ENCODE results near the gene STK32B.

The STK32B gene

DNA sequence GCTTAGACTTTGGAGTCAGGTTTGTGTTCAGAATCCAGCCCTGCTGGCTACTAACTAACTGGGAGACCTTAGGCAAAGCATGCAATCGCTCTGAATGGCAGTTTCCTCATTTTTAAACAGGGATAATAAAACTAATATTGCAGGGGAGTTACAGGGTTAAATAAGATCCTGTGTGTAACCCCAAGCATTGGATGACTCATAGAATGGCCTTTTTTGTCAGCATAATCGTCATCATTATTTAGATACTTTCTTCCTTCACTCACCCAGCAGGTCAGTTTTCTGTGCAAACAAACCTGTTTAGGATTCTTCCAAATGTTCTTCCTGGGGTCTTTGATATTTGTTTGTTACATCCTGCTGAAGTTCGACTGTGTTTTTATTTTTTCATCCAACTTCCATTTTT lies 448.9 kb downstream of the STK32B start:
- H3K4me3 ChIP-seq (ENCODE audit: low read depth, low read length) = no peak overlapping the region
- POLR2A ChIA-PET = no interaction called here
- CTCF ChIA-PET = no interaction called here
- no peak overlapping the region for H3K27ac ChIP-seq (ENCODE audit: extremely low read depth, low read depth, low read length)
- no peak for TF ChIP-seq ZNF792 (tag by site-specific recombination; IDR thresholded peaks at IDR 0.05)
- TF ChIP-seq IKZF3 (tag by site-specific recombination; IDR thresholded peaks at IDR 0.05) = no peak
- TF ChIP-seq, protein P1, sequence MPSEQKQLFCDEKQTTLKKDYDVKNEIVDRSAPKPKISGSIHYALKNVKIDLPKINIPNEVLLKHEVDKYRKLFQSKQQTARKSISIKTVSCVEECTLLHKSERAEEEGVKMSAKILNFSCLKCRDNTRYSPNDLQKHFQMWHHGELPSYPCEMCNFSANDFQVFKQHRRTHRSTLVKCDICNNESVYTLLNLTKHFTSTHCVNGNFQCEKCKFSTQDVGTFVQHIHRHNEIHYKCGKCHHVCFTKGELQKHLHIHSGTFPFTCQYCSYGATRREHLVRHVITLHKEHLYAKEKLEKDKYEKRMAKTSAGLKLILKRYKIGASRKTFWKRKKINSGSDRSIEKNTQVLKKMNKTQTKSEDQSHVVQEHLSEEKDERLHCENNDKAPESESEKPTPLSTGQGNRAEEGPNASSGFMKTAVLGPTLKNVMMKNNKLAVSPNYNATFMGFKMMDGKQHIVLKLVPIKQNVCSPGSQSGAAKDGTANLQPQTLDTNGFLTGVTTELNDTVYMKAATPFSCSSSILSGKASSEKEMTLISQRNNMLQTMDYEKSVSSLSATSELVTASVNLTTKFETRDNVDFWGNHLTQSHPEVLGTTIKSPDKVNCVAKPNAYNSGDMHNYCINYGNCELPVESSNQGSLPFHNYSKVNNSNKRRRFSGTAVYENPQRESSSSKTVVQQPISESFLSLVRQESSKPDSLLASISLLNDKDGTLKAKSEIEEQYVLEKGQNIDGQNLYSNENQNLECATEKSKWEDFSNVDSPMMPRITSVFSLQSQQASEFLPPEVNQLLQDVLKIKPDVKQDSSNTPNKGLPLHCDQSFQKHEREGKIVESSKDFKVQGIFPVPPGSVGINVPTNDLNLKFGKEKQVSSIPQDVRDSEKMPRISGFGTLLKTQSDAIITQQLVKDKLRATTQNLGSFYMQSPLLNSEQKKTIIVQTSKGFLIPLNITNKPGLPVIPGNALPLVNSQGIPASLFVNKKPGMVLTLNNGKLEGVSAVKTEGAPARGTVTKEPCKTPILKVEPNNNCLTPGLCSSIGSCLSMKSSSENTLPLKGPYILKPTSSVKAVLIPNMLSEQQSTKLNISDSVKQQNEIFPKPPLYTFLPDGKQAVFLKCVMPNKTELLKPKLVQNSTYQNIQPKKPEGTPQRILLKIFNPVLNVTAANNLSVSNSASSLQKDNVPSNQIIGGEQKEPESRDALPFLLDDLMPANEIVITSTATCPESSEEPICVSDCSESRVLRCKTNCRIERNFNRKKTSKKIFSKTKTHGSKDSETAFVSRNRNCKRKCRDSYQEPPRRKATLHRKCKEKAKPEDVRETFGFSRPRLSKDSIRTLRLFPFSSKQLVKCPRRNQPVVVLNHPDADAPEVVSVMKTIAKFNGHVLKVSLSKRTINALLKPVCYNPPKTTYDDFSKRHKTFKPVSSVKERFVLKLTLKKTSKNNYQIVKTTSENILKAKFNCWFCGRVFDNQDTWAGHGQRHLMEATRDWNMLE (tag by site-specific recombination; conservative IDR thresholded peaks at IDR 0.05; ENCODE audit: low read depth) = no peak
- TF ChIP-seq ZNF391 (tag by site-specific recombination; IDR thresholded peaks at IDR 0.05; ENCODE audit: borderline replicate concordance, low read depth) = no peak
- TF ChIP-seq ZNF626 (tag by site-specific recombination; IDR thresholded peaks at IDR 0.05) = no peak
- no peak for TF ChIP-seq ZNF561 (tag by site-specific recombination; IDR thresholded peaks at IDR 0.05; ENCODE audit: borderline replicate concordance)
- TF ChIP-seq ZFHX2 (tag by site-specific recombination; conservative IDR thresholded peaks at IDR 0.05) = no peak
- no peak for TF ChIP-seq SP2 (tag by site-specific recombination; IDR thresholded peaks at IDR 0.05)
- TF ChIP-seq, protein P2, sequence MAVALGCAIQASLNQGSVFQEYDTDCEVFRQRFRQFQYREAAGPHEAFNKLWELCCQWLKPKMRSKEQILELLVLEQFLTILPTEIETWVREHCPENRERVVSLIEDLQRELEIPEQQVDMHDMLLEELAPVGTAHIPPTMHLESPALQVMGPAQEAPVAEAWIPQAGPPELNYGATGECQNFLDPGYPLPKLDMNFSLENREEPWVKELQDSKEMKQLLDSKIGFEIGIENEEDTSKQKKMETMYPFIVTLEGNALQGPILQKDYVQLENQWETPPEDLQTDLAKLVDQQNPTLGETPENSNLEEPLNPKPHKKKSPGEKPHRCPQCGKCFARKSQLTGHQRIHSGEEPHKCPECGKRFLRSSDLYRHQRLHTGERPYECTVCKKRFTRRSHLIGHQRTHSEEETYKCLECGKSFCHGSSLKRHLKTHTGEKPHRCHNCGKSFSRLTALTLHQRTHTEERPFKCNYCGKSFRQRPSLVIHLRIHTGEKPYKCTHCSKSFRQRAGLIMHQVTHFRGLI (tag by site-specific recombination; IDR thresholded peaks at IDR 0.05) = no peak
- TF ChIP-seq, protein P3, sequence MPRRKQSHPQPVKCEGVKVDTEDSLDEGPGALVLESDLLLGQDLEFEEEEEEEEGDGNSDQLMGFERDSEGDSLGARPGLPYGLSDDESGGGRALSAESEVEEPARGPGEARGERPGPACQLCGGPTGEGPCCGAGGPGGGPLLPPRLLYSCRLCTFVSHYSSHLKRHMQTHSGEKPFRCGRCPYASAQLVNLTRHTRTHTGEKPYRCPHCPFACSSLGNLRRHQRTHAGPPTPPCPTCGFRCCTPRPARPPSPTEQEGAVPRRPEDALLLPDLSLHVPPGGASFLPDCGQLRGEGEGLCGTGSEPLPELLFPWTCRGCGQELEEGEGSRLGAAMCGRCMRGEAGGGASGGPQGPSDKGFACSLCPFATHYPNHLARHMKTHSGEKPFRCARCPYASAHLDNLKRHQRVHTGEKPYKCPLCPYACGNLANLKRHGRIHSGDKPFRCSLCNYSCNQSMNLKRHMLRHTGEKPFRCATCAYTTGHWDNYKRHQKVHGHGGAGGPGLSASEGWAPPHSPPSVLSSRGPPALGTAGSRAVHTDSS (tag by site-specific recombination; IDR thresholded peaks at IDR 0.05) = no peak
- TF ChIP-seq TCF7L2 (IDR thresholded peaks at IDR 0.05; ENCODE audit: borderline replicate concordance, low read depth, low read length) = no peak
- no peak for TF ChIP-seq ZNF571 (tag by site-specific recombination; IDR thresholded peaks at IDR 0.05)
- H3K9me3 ChIP-seq (ENCODE audit: control insufficient read depth, insufficient read depth, low read depth, low read length) = no peaks in the 10 kb centered on the region
- no peaks in the 10 kb centered on the region for H3K36me3 ChIP-seq (ENCODE audit: control insufficient read depth in 2 of 2, insufficient read depth in 1 of 2, low read length in 2 of 2)
- no peaks in the 10 kb centered on the region for H3K4me1 ChIP-seq (ENCODE audit: control insufficient read depth, insufficient read depth, low read length)

DNA sequence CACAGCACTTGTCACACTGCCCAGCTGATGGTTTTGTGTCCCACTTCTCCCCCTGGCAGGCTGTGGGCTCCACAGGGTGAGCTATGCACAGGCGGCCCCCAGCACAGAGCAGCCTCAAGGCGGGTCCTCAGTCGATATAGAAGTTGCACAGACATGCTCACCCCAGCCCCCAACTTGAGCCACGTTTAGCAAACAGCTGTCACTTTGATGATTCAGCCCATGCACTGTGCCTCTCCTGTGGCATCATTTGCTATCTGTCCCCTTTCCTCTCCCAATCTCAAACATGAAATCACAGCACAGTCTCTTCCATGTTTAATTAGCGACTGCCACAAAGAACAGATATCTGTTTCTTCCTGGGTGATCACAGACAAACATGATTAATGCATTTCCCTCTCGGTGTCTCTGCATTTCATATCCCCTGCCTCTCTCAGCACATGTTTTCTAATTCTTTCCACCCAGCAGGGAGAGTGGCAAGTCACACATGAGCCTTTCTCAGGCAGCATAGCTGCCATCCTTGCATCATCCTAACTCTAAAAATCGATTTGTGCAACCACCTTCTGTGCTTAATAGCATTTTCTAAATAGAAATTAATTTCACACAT lies 452.2 kb downstream of the STK32B start:
- Histone ChIP-seq H3K4me1 (ENCODE audit: control insufficient read depth, insufficient read depth, low read length) (no peaks in the 10 kb centered on the region), H3K27ac (ENCODE audit: extremely low read depth, low read depth, low read length) (no peak overlapping the region), H3K36me3 (ENCODE audit: control insufficient read depth in 2 of 2, insufficient read depth in 1 of 2, low read length in 2 of 2) (no peaks in the 10 kb centered on the region), H3K9me3 (ENCODE audit: control insufficient read depth, insufficient read depth, low read depth, low read length) (no peaks in the 10 kb centered on the region), H3K4me3 (ENCODE audit: low read depth, low read length) (no peak overlapping the region)
- POLR2A ChIA-PET = no interaction called here
- CTCF ChIA-PET = no interaction called here
- TF ChIP-seq ZNF214 (tag by site-specific recombination; IDR thresholded peaks at IDR 0.05; ENCODE audit: borderline replicate concordance) (no peak), ZNF76 (tag by site-specific recombination; IDR thresholded peaks at IDR 0.05; ENCODE audit: borderline replicate concordance, low read depth) (no peak)
- TF ChIP-seq, protein P4, sequence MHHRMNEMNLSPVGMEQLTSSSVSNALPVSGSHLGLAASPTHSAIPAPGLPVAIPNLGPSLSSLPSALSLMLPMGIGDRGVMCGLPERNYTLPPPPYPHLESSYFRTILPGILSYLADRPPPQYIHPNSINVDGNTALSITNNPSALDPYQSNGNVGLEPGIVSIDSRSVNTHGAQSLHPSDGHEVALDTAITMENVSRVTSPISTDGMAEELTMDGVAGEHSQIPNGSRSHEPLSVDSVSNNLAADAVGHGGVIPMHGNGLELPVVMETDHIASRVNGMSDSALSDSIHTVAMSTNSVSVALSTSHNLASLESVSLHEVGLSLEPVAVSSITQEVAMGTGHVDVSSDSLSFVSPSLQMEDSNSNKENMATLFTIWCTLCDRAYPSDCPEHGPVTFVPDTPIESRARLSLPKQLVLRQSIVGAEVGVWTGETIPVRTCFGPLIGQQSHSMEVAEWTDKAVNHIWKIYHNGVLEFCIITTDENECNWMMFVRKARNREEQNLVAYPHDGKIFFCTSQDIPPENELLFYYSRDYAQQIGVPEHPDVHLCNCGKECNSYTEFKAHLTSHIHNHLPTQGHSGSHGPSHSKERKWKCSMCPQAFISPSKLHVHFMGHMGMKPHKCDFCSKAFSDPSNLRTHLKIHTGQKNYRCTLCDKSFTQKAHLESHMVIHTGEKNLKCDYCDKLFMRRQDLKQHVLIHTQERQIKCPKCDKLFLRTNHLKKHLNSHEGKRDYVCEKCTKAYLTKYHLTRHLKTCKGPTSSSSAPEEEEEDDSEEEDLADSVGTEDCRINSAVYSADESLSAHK (tag by site-specific recombination; IDR thresholded peaks at IDR 0.05) = no peak
- TF ChIP-seq, protein P5, sequence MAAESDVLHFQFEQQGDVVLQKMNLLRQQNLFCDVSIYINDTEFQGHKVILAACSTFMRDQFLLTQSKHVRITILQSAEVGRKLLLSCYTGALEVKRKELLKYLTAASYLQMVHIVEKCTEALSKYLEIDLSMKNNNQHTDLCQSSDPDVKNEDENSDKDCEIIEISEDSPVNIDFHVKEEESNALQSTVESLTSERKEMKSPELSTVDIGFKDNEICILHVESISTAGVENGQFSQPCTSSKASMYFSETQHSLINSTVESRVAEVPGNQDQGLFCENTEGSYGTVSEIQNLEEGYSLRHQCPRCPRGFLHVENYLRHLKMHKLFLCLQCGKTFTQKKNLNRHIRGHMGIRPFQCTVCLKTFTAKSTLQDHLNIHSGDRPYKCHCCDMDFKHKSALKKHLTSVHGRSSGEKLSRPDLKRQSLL (tag by site-specific recombination; IDR thresholded peaks at IDR 0.05) = no peak
- TF ChIP-seq, protein P6, sequence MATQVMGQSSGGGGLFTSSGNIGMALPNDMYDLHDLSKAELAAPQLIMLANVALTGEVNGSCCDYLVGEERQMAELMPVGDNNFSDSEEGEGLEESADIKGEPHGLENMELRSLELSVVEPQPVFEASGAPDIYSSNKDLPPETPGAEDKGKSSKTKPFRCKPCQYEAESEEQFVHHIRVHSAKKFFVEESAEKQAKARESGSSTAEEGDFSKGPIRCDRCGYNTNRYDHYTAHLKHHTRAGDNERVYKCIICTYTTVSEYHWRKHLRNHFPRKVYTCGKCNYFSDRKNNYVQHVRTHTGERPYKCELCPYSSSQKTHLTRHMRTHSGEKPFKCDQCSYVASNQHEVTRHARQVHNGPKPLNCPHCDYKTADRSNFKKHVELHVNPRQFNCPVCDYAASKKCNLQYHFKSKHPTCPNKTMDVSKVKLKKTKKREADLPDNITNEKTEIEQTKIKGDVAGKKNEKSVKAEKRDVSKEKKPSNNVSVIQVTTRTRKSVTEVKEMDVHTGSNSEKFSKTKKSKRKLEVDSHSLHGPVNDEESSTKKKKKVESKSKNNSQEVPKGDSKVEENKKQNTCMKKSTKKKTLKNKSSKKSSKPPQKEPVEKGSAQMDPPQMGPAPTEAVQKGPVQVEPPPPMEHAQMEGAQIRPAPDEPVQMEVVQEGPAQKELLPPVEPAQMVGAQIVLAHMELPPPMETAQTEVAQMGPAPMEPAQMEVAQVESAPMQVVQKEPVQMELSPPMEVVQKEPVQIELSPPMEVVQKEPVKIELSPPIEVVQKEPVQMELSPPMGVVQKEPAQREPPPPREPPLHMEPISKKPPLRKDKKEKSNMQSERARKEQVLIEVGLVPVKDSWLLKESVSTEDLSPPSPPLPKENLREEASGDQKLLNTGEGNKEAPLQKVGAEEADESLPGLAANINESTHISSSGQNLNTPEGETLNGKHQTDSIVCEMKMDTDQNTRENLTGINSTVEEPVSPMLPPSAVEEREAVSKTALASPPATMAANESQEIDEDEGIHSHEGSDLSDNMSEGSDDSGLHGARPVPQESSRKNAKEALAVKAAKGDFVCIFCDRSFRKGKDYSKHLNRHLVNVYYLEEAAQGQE (tag by site-specific recombination; IDR thresholded peaks at IDR 0.05) = no peak

Data from HEK293 (cell line).